A549 (cell line): Measurements from ENCODE around the gene CAPN13. TPM values are rescaled to one million over a fixed set of nuclear protein-coding genes. Genes with fewer than 3 reads are reported as not detected.

Experiments used
- ATAC-seq, 2 experiments: fragments of 200-7000 bp in 1 of 2; fragments of >200 bp in 1 of 2; cut with Nextera tagmentation in 1 of 2; cut with Tn5 transposase in 1 of 2; 3 replicates each; pipeline versions ENCODE4 v1.8.0 to v1.9.1; 2018 to 2020; ENCODE audit warnings: mild to moderate bottlenecking in 1 of 2, moderate library complexity in 1 of 2
- CTCF ChIA-PET: fragments of 300-600 bp; sonication (Branson Sonifier 250); formaldehyde crosslinking; extraction: SDS; loops from one replicate; lab custom pipeline; 2021; ENCODE audit warnings: antibody characterized with exemption, inconsistent platforms; lab: Yijun Ruan, JAX
- POLR2A ChIA-PET: fragments of 350-600 bp; formaldehyde crosslinking; extraction: SDS; loops from one replicate; lab custom pipeline; 2021; ENCODE audit warnings: antibody characterized with exemption, inconsistent platforms; lab: Yijun Ruan, JAX
- DNase-seq, 2 experiments: peaks; one replicate each; pipeline versions ENCODE4 v3.0.0 to v3.0.0-alpha.2; 2011 to 2016; ENCODE audit warnings: low read depth in 1 of 2, low spot score in 1 of 2
- FAIRE-seq: peaks from 2 replicates; lab custom pipeline; 2011; peaks lifted over from hg19 to GRCh38; lab: Jason Lieb, UNC
- H3K27ac ChIP-seq, 2 experiments: fragments of >200 bp; sonication (Bioruptor Twin); formaldehyde crosslinking; 3 replicates each; pipeline ENCODE4 v1.5.1; 2016 to 2017
- H3K4me1 ChIP-seq: fragments of >200 bp; sonication (Bioruptor Twin); formaldehyde crosslinking; 3 replicates; pipeline ENCODE4 v1.6.1; 2016
- H3K4me2 ChIP-seq: fragments of >200 bp; sonication (Bioruptor Twin); formaldehyde crosslinking; 3 replicates; pipeline ENCODE4 v1.6.1; 2016
- H3K4me3 ChIP-seq: fragments of >200 bp; sonication (Bioruptor Twin); formaldehyde crosslinking; 3 replicates; pipeline ENCODE4 v1.5.1; 2016
- H3K9me3 ChIP-seq: fragments of >200 bp; sonication (Bioruptor Twin); formaldehyde crosslinking; 3 replicates; pipeline ENCODE4 v1.6.1; 2016
- CHD4 ChIP-seq: fragments of 200-600 bp; sonication (generic); IDR thresholded peaks from 2 replicates; pipeline ENCODE4 v1.6.1; 2016; ENCODE audit warnings: antibody characterized with exemption, mild to moderate bottlenecking, borderline replicate concordance
- EHF ChIP-seq: fragments of 250-450 bp; sonication (Bioruptor Pico); IDR thresholded peaks from 2 replicates; pipeline ENCODE4 v1.5.0; 2020; ENCODE audit warnings: mild to moderate bottlenecking
- EHMT2 ChIP-seq: fragments of 200-600 bp; sonication (generic); IDR thresholded peaks from 2 replicates; pipeline ENCODE4 v1.6.1; 2016; ENCODE audit warnings: antibody characterized with exemption, low read depth, mild to moderate bottlenecking, moderate library complexity
- ESRRA ChIP-seq: fragments of 150-350 bp; IDR thresholded peaks from 2 replicates; pipeline ENCODE4 v1.6.1; 2014; ENCODE audit warnings: mild to moderate bottlenecking, low read length, borderline replicate concordance
- FOSB ChIP-seq: fragments of 250-450 bp; sonication (Bioruptor Pico); IDR thresholded peaks from 2 replicates; pipeline ENCODE4 v1.5.0; 2020; ENCODE audit warnings: mild to moderate bottlenecking, moderate library complexity
- FOSL2 ChIP-seq, 2 experiments: fragments of 450-650 bp in 1 of 2; fragments of >200 bp in 1 of 2; sonication (Bioruptor Twin) in 1 of 2; formaldehyde crosslinking; IDR thresholded peaks; 2 replicates each; pipeline versions ENCODE4 v1.5.0 to v1.6.1; 2016 to 2020; ENCODE audit warnings: mild to moderate bottlenecking in 1 of 2, moderate library complexity in 1 of 2
- FOXS1 ChIP-seq: fragments of 250-450 bp; sonication (Bioruptor Pico); IDR thresholded peaks from 2 replicates; pipeline ENCODE4 v1.5.0; 2020; ENCODE audit warnings: mild to moderate bottlenecking, moderate library complexity
- HEYL ChIP-seq: fragments of 250-450 bp; sonication (Bioruptor Pico); IDR thresholded peaks from 2 replicates; pipeline ENCODE4 v1.8.0; 2021; ENCODE audit warnings: mild to moderate bottlenecking, moderate library complexity
- HOXB13 ChIP-seq: fragments of 250-450 bp; sonication (Bioruptor Pico); IDR thresholded peaks from 2 replicates; pipeline ENCODE4 v1.5.0; 2020; ENCODE audit warnings: low read depth, mild to moderate bottlenecking, moderate library complexity
- JUN ChIP-seq, 2 experiments: fragments of >200 bp; sonication (Bioruptor Twin); formaldehyde crosslinking; IDR thresholded peaks; 2 replicates in 1 of 2; 3 replicates in 1 of 2; pipeline ENCODE4 v1.6.1; 2016 to 2017
- NPAS2 ChIP-seq: fragments of 250-450 bp; sonication (Bioruptor Pico); IDR thresholded peaks from 2 replicates; pipeline ENCODE4 v1.8.0; 2022; ENCODE audit warnings: mild to moderate bottlenecking, moderate library complexity, borderline replicate concordance
- PHF8 ChIP-seq: fragments of 200-600 bp; sonication (generic); IDR thresholded peaks from 2 replicates; pipeline ENCODE4 v1.6.1; 2016; ENCODE audit warnings: low read depth, mild to moderate bottlenecking, antibody characterized with exemption, moderate library complexity, borderline replicate concordance
- POLR2A ChIP-seq: IDR thresholded peaks from 2 replicates; pipeline ENCODE4 v1.6.1; 2012; ENCODE audit warnings: mild to moderate bottlenecking, low read length
- RAD21 ChIP-seq, 2 experiments: fragments of >200 bp in 1 of 2; sonication (Bioruptor Twin) in 1 of 2; formaldehyde crosslinking in 1 of 2; IDR thresholded peaks in 1 of 2; conservative IDR thresholded peaks in 1 of 2; 2 replicates in 1 of 2; 3 replicates in 1 of 2; pipeline ENCODE4 v1.6.1; 2012 to 2018; ENCODE audit warnings: inconsistent platforms in 1 of 2
- RCOR1 ChIP-seq: fragments of 150-350 bp; IDR thresholded peaks from 2 replicates; pipeline ENCODE4 v1.6.1; 2014; ENCODE audit warnings: antibody characterized with exemption, low read length, low read depth
- SREBF2 ChIP-seq: fragments of 450-650 bp; IDR thresholded peaks from 2 replicates; pipeline ENCODE4 v1.6.1; 2014; ENCODE audit warnings: mild to moderate bottlenecking, moderate library complexity
- TFCP2L1 ChIP-seq: fragments of 250-450 bp; sonication (Bioruptor Pico); IDR thresholded peaks from 2 replicates; pipeline ENCODE4 v1.5.0; 2021; ENCODE audit warnings: mild to moderate bottlenecking
- TP53 ChIP-seq: fragments of 250-450 bp; sonication (Bioruptor Pico); IDR thresholded peaks from 2 replicates; pipeline ENCODE4 v1.5.0; 2021; ENCODE audit warnings: mild to moderate bottlenecking, moderate library complexity
- ZNF302 ChIP-seq: fragments of 250-450 bp; sonication (Bioruptor Pico); IDR thresholded peaks from 2 replicates; pipeline ENCODE4 v1.9.0; 2021; ENCODE audit warnings: inconsistent platforms, mild to moderate bottlenecking, moderate library complexity
- WGBS: methylation state at CpG from one replicate; pipeline ENCODE4 v1.1.6; 2017; ENCODE audit errors: missing lambda C conversion rate; 5-methylcytosine and 5-hydroxymethylcytosine counted together
- polyA plus RNA-seq, 4 experiments: library from polyadenylated mRNA; depleted of rRNA in 3 of 4; stranded (reverse); fragments of >200 nt; fragmentation: RNase III in 1 of 4; extraction: RNeasy Plus Mini Kit Qiagen cat#74134 plus additional on column Dnase treatment in 1 of 4; gene quantifications; 2 replicates in 3 of 4; 3 replicates in 1 of 4; pipeline ENCODE4 v1.2.3, GENCODE V29; 2011 to 2017
- TF ChIP-seq, protein P1 (sequence below): fragments of >200 bp; sonication (Bioruptor Twin); formaldehyde crosslinking; IDR thresholded peaks from 3 replicates; pipeline ENCODE4 v1.6.1; 2016
- TF ChIP-seq, protein P2 (sequence below): IDR thresholded peaks from 2 replicates; pipeline ENCODE4 v1.6.1; 2012
- TF ChIP-seq, protein P3 (sequence below): IDR thresholded peaks from 2 replicates; pipeline ENCODE4 v1.6.1; 2012; ENCODE audit warnings: low read depth, borderline replicate concordance
- TF ChIP-seq, protein P4 (sequence below): fragments of >200 bp; sonication (Bioruptor Twin); formaldehyde crosslinking; IDR thresholded peaks from 2 replicates; pipeline ENCODE4 v1.6.1; 2016
- TF ChIP-seq, protein P5 (sequence below): fragments of 450-650 bp; IDR thresholded peaks from 2 replicates; pipeline ENCODE4 v1.6.1; 2014; ENCODE audit warnings: antibody characterized with exemption
- TF ChIP-seq, protein P6 (sequence below): fragments of >200 bp; sonication (Bioruptor Twin); formaldehyde crosslinking; IDR thresholded peaks from 3 replicates; pipeline ENCODE4 v1.5.1; 2016

CAPN13 gene
- polyA plus RNA-seq, 2 of the 4 experiments (the other 2 are of a cell fraction) = 0.08 to 0.18 TPM

DNA sequence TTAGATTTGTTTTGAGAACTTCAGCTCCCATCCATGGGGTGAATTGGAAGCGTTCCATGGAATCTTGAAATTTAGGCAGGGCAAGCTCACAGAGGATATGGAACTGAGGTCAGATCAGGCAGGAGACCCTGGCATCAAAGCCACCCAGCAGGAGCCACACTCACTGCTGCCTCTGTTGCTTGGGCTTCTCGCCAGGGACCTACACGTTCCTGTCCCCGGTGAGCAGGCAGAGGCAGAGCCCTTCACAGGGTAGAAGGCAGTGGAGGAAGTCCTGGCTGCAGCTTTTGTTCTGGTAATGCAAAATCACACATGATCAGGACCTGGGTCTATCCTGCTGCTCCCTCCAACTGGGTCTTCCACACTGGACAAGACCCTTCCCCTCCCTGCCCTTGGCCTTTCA is 42.1 kb downstream of the CAPN13 start:
- 37% methylated on average over 4 of the region's 4 CpGs for WGBS
- TF ChIP-seq, protein P1, sequence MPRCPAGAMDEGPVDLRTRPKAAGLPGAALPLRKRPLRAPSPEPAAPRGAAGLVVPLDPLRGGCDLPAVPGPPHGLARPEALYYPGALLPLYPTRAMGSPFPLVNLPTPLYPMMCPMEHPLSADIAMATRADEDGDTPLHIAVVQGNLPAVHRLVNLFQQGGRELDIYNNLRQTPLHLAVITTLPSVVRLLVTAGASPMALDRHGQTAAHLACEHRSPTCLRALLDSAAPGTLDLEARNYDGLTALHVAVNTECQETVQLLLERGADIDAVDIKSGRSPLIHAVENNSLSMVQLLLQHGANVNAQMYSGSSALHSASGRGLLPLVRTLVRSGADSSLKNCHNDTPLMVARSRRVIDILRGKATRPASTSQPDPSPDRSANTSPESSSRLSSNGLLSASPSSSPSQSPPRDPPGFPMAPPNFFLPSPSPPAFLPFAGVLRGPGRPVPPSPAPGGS = no peak
- TF ChIP-seq FOSB (CRISPR knock-in tag) (no peak), TP53 (CRISPR knock-in tag) (no peak), RCOR1 (no peak), POLR2A (no peak), PHF8 (no peak)
- Histone ChIP-seq H3K9me3 (no peaks in the 10 kb centered on the region; the same call in 2 of the 3 replicates), H3K4me2 (no peak overlapping the region), H3K4me3 (no peak overlapping the region), H3K4me1 (no peaks in the 10 kb centered on the region), H3K27ac (no peak overlapping the region)
- ChIA-PET CTCF (interaction anchor here (0.6 kb wide), 1 partner anchor 211 kb away, joined by 3 read pairs; no protein-coding TSS in a partner anchor), POLR2A (no interaction called here)
- FAIRE-seq = no peak
- DNase-seq = no peak
- no peak for ATAC-seq

DNA sequence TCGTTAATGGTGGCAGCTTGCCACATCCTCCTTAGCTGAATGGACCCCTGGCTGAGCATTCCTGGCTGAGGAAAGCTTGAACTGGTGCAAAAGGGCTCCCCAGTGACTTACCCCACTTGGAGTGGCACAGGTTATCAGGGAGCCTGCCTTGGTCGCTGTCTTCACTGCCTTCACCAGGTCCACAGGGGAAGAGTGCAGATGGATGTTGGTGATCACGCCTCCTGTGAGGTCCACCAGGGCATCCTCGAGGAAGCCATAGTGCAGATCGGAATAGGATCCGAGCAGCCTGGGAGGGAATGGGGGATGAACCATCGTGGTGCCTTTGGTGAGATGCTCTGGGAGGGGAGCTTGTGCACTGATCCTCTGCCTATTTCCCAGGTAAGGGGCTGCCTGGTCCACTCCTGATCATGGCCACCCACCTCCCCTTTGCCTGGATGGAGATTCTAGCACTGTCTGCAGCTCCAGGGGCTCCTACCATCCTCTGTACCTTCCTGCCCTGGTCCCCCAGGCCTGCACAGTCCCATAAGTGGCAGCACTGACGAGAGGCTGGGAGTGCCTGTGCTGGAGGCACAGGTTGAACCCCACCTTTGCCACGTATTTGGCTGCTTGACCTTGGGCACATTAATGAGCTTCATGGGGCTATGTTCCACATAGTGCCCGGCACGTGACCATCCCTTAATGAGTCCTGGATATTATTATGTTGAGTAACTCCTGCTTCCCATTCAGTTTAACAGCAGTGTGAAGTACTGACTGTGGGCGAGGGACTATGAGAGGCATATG is 43.0 kb downstream of the CAPN13 start:
- no peak for TF ChIP-seq HOXB13 (CRISPR knock-in tag)
- no peak for TF ChIP-seq ZNF302
- no peak for TF ChIP-seq NPAS2 (CRISPR knock-in tag)
- TF ChIP-seq EHMT2 = no peak
- TF ChIP-seq, protein P2, sequence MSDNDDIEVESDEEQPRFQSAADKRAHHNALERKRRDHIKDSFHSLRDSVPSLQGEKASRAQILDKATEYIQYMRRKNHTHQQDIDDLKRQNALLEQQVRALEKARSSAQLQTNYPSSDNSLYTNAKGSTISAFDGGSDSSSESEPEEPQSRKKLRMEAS = no peak
- no peak for TF ChIP-seq HEYL (CRISPR knock-in tag)
- no peak for TF ChIP-seq CHD4
- no peak for TF ChIP-seq JUN (IDR thresholded peaks at IDR 0.05)
- TF ChIP-seq, protein P3, sequence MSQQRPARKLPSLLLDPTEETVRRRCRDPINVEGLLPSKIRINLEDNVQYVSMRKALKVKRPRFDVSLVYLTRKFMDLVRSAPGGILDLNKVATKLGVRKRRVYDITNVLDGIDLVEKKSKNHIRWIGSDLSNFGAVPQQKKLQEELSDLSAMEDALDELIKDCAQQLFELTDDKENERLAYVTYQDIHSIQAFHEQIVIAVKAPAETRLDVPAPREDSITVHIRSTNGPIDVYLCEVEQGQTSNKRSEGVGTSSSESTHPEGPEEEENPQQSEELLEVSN = no peak
- TF ChIP-seq, protein P4, sequence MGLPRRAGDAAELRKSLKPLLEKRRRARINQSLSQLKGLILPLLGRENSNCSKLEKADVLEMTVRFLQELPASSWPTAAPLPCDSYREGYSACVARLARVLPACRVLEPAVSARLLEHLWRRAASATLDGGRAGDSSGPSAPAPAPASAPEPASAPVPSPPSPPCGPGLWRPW = no peak
- TF ChIP-seq RAD21 (conservative IDR thresholded peaks at IDR 0.05 in 1 of 2, IDR thresholded peaks at IDR 0.05 in 1 of 2) = no peak
- no peak for TF ChIP-seq FOXS1 (CRISPR knock-in tag)
- TF ChIP-seq, protein P5, sequence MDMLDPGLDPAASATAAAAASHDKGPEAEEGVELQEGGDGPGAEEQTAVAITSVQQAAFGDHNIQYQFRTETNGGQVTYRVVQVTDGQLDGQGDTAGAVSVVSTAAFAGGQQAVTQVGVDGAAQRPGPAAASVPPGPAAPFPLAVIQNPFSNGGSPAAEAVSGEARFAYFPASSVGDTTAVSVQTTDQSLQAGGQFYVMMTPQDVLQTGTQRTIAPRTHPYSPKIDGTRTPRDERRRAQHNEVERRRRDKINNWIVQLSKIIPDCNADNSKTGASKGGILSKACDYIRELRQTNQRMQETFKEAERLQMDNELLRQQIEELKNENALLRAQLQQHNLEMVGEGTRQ = no peak
- ChIA-PET CTCF (interaction anchor here (0.6 to 1.3 kb wide), 3 partner anchors 212 to 406 kb away, joined by 3 read pairs; partner anchors contain the start of gene GALNT14), POLR2A (no interaction called here)
- FAIRE-seq (no peak), ATAC-seq (no peak), DNase-seq (no peak)
- Histone ChIP-seq H3K27ac (no peak overlapping the region), H3K4me1 (no peaks in the 10 kb centered on the region), H3K4me3 (no peak overlapping the region), H3K9me3 (no peaks in the 10 kb centered on the region; the same call in 2 of the 3 replicates), H3K4me2 (no peak overlapping the region)
- 18% methylated on average over 12 of the region's 12 CpGs for WGBS

DNA sequence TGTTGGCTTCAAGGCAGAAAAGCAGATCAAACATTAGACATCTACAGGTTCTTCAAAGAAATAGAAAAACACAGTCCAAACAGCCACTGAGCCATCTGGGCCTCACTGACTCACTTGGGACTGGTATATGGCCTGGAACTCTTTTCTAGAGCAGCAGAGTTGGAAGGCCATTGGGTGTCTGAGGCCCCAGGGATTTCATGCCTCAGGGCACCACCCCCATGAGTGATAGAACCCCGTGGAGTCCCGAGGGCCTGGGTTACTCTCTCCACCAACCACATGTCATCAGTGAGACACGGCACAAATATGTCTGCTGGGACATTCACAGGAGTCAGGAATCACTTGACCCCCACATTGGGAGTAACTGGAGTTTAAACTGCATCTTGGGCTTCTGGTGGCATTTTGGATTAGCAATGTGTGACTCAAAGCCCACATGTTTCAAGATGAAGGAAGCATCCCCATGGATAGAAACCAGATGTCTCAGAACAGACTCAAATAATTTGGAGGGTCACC is 44.0 kb downstream of the CAPN13 start:
- no peak for ATAC-seq
- ChIA-PET CTCF (interaction anchor here (1.3 to 1.6 kb wide), 2 partner anchors 13 to 375 kb away, joined by 3 to 5 read pairs; partner anchors contain the start of gene GALNT14), POLR2A (no interaction called here)
- WGBS = 6% methylated on average over 3 of the region's 3 CpGs
- no peaks in the 10 kb centered on the region for H3K4me1 ChIP-seq
- no peak overlapping the region for H3K4me2 ChIP-seq
- H3K27ac ChIP-seq = no peak overlapping the region
- TF ChIP-seq, protein P6, sequence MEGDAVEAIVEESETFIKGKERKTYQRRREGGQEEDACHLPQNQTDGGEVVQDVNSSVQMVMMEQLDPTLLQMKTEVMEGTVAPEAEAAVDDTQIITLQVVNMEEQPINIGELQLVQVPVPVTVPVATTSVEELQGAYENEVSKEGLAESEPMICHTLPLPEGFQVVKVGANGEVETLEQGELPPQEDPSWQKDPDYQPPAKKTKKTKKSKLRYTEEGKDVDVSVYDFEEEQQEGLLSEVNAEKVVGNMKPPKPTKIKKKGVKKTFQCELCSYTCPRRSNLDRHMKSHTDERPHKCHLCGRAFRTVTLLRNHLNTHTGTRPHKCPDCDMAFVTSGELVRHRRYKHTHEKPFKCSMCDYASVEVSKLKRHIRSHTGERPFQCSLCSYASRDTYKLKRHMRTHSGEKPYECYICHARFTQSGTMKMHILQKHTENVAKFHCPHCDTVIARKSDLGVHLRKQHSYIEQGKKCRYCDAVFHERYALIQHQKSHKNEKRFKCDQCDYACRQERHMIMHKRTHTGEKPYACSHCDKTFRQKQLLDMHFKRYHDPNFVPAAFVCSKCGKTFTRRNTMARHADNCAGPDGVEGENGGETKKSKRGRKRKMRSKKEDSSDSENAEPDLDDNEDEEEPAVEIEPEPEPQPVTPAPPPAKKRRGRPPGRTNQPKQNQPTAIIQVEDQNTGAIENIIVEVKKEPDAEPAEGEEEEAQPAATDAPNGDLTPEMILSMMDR = no peak
- no peak for TF ChIP-seq TFCP2L1
- TF ChIP-seq SREBF2 = no peak
- TF ChIP-seq, protein P1 = no peak
- TF ChIP-seq, protein P4 = no peak
- TF ChIP-seq EHF (CRISPR knock-in tag) = no peak
- no peak for TF ChIP-seq ESRRA
- TF ChIP-seq, protein P2 = no peak
- TF ChIP-seq TP53 (CRISPR knock-in tag) = no peak
- TF ChIP-seq FOSL2 (IDR thresholded peaks at IDR 0.05) = no peak
- no peak for TF ChIP-seq FOSL2 (CRISPR knock-in tag; IDR thresholded peaks at IDR 0.05)
- TF ChIP-seq, all 56 proteins: peak for 0
- FAIRE-seq (no peak), DNase-seq (no peak)
- Histone ChIP-seq H3K4me3 (no peak overlapping the region), H3K9me3 (no peaks in the 10 kb centered on the region; the same call in 2 of the 3 replicates)
